Neuronal stem cell (in vitro differentiated cells): ENCODE data around the gene GAB1.

ENCODE experiments used
- DNase-seq: peaks from one replicate; pipeline ENCODE4 v3.0.0-alpha.2; 2013; ENCODE audit warnings: low spot score
- H2AFZ ChIP-seq: one replicate; pipeline ENCODE4 v1.6.1; 2013; ENCODE audit warnings: mild to moderate bottlenecking, low read length, inconsistent platforms
- H2AK5ac ChIP-seq: 2 replicates; pipeline ENCODE4 v1.6.1; 2013; ENCODE audit warnings: low read depth, mild to moderate bottlenecking, inconsistent platforms, low read length, moderate library complexity, mixed read lengths
- H2BK120ac ChIP-seq: 2 replicates; pipeline ENCODE4 v1.6.1; 2013; ENCODE audit warnings: low read depth, mild to moderate bottlenecking, inconsistent platforms, low read length, moderate library complexity, mixed read lengths
- H2BK12ac ChIP-seq: one replicate; pipeline ENCODE4 v1.6.1; 2013; ENCODE audit warnings: low read length, inconsistent platforms
- H2BK15ac ChIP-seq: 2 replicates; pipeline ENCODE4 v1.6.1; 2013; ENCODE audit warnings: mild to moderate bottlenecking, low read length, inconsistent platforms, mixed read lengths
- H2BK5ac ChIP-seq: one replicate; pipeline ENCODE4 v1.6.1; 2013; ENCODE audit warnings: inconsistent platforms, mild to moderate bottlenecking, low read length, moderate library complexity
- H3K14ac ChIP-seq: one replicate; pipeline ENCODE4 v1.6.1; 2013; ENCODE audit warnings: low read length, inconsistent platforms
- H3K18ac ChIP-seq: 2 replicates; pipeline ENCODE4 v1.6.1; 2013; ENCODE audit warnings: low read length, inconsistent platforms
- H3K23ac ChIP-seq: 2 replicates; pipeline ENCODE4 v1.6.1; 2013; ENCODE audit warnings: low read depth, mild to moderate bottlenecking, mixed read lengths, low read length, inconsistent platforms; ENCODE audit not compliant: poor library complexity
- H3K27ac ChIP-seq: replicated peaks from 3 replicates; pipeline ENCODE4 v1.5.1; 2013; ENCODE audit warnings: low read length, inconsistent platforms
- H3K27me3 ChIP-seq, 3 experiments: 2 replicates each; pipeline ENCODE4 v1.6.1; 2013; ENCODE audit warnings: low read length in 3 of 3, mild to moderate bottlenecking in 2 of 3, inconsistent platforms in 1 of 3, low read depth in 1 of 3, mixed read lengths in 1 of 3, moderate library complexity in 1 of 3; ENCODE audit not compliant: control insufficient read depth in 3 of 3, insufficient read depth in 3 of 3
- H3K36me3 ChIP-seq, 2 donors: replicated peaks in 1 of 2; 2 replicates each; pipeline ENCODE4 v1.6.1; 2013; ENCODE audit warnings: low read length in 2 of 2; ENCODE audit not compliant: control insufficient read depth in 2 of 2, insufficient read depth in 2 of 2
- H3K4ac ChIP-seq: 2 replicates; pipeline ENCODE4 v1.6.1; 2013; ENCODE audit warnings: inconsistent platforms, mild to moderate bottlenecking, low read length, moderate library complexity
- H3K4me1 ChIP-seq, 2 donors: 1 replicate in 1 of 2; 2 replicates in 1 of 2; pipeline ENCODE4 v1.6.1; 2013; ENCODE audit warnings: low read length in 2 of 2, low read depth in 1 of 2; ENCODE audit not compliant: control insufficient read depth in 2 of 2, insufficient read depth in 1 of 2
- H3K4me2 ChIP-seq: one replicate; pipeline ENCODE4 v1.6.1; 2013; ENCODE audit warnings: mild to moderate bottlenecking, low read length, inconsistent platforms; ENCODE audit not compliant: insufficient read depth, poor library complexity, severe bottlenecking
- H3K4me3 ChIP-seq, 2 donors: 2 replicates each; pipeline ENCODE4 v1.5.1; 2013; ENCODE audit warnings: low read length in 2 of 2, mild to moderate bottlenecking in 2 of 2, inconsistent platforms in 1 of 2, moderate library complexity in 1 of 2
- H3K79me1 ChIP-seq: one replicate; pipeline ENCODE4 v1.6.1; 2013; ENCODE audit warnings: low read depth, mild to moderate bottlenecking, inconsistent platforms, low read length, moderate library complexity
- H3K9ac ChIP-seq: one replicate; pipeline ENCODE4 v1.6.1; 2013; ENCODE audit warnings: mild to moderate bottlenecking, low read depth, low read length, inconsistent platforms; ENCODE audit not compliant: poor library complexity
- H3K9me3 ChIP-seq, 2 donors: replicated peaks in 1 of 2; 2 replicates each; pipeline versions ENCODE3 to v1.6.1; 2013; ENCODE audit warnings: low read length in 2 of 2, mild to moderate bottlenecking in 2 of 2, inconsistent platforms in 1 of 2, low read depth in 1 of 2, mixed read lengths in 1 of 2, moderate library complexity in 1 of 2; ENCODE audit not compliant: control insufficient read depth in 2 of 2, insufficient read depth in 1 of 2
- H4K8ac ChIP-seq: one replicate; pipeline ENCODE4 v1.6.1; 2013; ENCODE audit warnings: low read depth, mild to moderate bottlenecking, inconsistent platforms, low read length, moderate library complexity
- H4K91ac ChIP-seq: one replicate; pipeline ENCODE4 v1.6.1; 2013; ENCODE audit warnings: low read length, low read depth, mild to moderate bottlenecking, inconsistent platforms; ENCODE audit not compliant: poor library complexity
- WGBS, 2 donors: extraction: QIAGEN DNeasy Blood & Tissue Kit; methylation state at CpG; one replicate each; pipeline ENCODE4 v1.1.7; 2013; ENCODE audit warnings: missing lambda C conversion rate in 2 of 2, mixed read lengths in 1 of 2; ENCODE audit not compliant: insufficient read length in 2 of 2, insufficient replicate concordance in 1 of 2; ENCODE audit errors: extremely low coverage in 2 of 2; 5-methylcytosine and 5-hydroxymethylcytosine counted together

The GAB1 gene

GRCh38 chr4:143341186-143341755 lies 4.6 kb downstream of the GAB1 start:
- Histone ChIP-seq H2BK5ac (no peak overlapping the region), H4K91ac (no peak overlapping the region), H2BK15ac (no peak overlapping the region), H2BK120ac (no peak overlapping the region), H2BK12ac (no peak overlapping the region), H3K27ac (no peak overlapping the region), H3K4me1 (peaks cover 3% of the 10 kb centered on the region in 2 donors), H3K23ac (no peak overlapping the region), H3K36me3 (no peaks in the 10 kb centered on the region), H3K18ac (no peak overlapping the region), H3K9ac (no peak overlapping the region), H3K14ac (no peak overlapping the region), H3K79me1 (no peaks in the 10 kb centered on the region), H4K8ac (no peak overlapping the region), H2AK5ac (no peak overlapping the region), H3K4me2 (no peak overlapping the region), H3K4me3 (no peak overlapping the region), H3K4ac (no peak overlapping the region), H3K27me3 (no peaks in the 10 kb centered on the region), H2AFZ (no peak overlapping the region), H3K9me3 (peaks cover 0 to 4% of the 10 kb centered on the region in 2 donors)
- no peak for DNase-seq
- WGBS, 2 donors: no CpG with 5 or more reads among the region's 2 CpGs

GRCh38 chr4:143343276-143343831 lies 6.7 kb downstream of the GAB1 start:
- Histone ChIP-seq H3K4me2 (no peak overlapping the region), H3K18ac (no peak overlapping the region), H4K91ac (no peak overlapping the region), H2BK5ac (no peak overlapping the region), H3K4me3 (no peak overlapping the region), H3K9ac (no peak overlapping the region), H3K27ac (no peak overlapping the region), H2AK5ac (no peak overlapping the region), H3K36me3 (no peaks in the 10 kb centered on the region), H3K79me1 (no peaks in the 10 kb centered on the region), H3K27me3 (no peaks in the 10 kb centered on the region), H2BK120ac (no peak overlapping the region), H3K4me1 (peaks cover 3 to 4% of the 10 kb centered on the region in 2 donors), H3K9me3 (peaks cover 0 to 4% of the 10 kb centered on the region in 2 donors), H4K8ac (no peak overlapping the region), H2BK12ac (no peak overlapping the region), H2AFZ (no peak overlapping the region), H3K4ac (no peak overlapping the region), H2BK15ac (no peak overlapping the region), H3K23ac (no peak overlapping the region), H3K14ac (no peak overlapping the region)
- no CpG with 5 or more reads among the region's 3 CpGs for WGBS, 2 donors
- no peak for DNase-seq

GRCh38 chr4:143344041-143344440 lies 7.4 kb downstream of the GAB1 start:
- DNase-seq: no peak
- no peaks in the 10 kb centered on the region for H3K79me1 ChIP-seq
- H3K9ac ChIP-seq: no peak overlapping the region
- no peak overlapping the region for H2BK5ac ChIP-seq
- H2BK15ac ChIP-seq: no peak overlapping the region
- no peak overlapping the region for H3K4me2 ChIP-seq
- no peak overlapping the region for H2BK12ac ChIP-seq
- H3K4ac ChIP-seq: no peak overlapping the region
- H3K14ac ChIP-seq: no peak overlapping the region
- no peak overlapping the region for H4K8ac ChIP-seq
- H4K91ac ChIP-seq: no peak overlapping the region
- H3K4me3 ChIP-seq: no peak overlapping the region
- H3K18ac ChIP-seq: no peak overlapping the region
- H3K9me3 ChIP-seq: peaks cover 0 to 4% of the 10 kb centered on the region in 2 donors
- H3K23ac ChIP-seq: no peak overlapping the region
- H3K27ac ChIP-seq: no peak overlapping the region
- WGBS, 2 donors: no CpG with 5 or more reads among the region's 7 CpGs
- H2AK5ac ChIP-seq: no peak overlapping the region
- H2AFZ ChIP-seq: no peak overlapping the region
- H3K27me3 ChIP-seq: no peaks in the 10 kb centered on the region
- no peaks in the 10 kb centered on the region for H3K36me3 ChIP-seq
- peaks cover 3 to 4% of the 10 kb centered on the region in 2 donors for H3K4me1 ChIP-seq
- no peak overlapping the region for H2BK120ac ChIP-seq

- Histone ChIP-seq H3K27ac (no peak overlapping the region), H3K4me3 (no peak overlapping the region), H3K36me3 (no peaks in the 10 kb centered on the region), H2AFZ (no peak overlapping the region), H2AK5ac (no peak overlapping the region), H3K9me3 (peaks cover 0 to 4% of the 10 kb centered on the region in 2 donors), H3K79me1 (no peaks in the 10 kb centered on the region), H2BK15ac (no peak overlapping the region), H2BK120ac (no peak overlapping the region), H4K8ac (no peak overlapping the region), H4K91ac (no peak overlapping the region), H3K4me2 (no peak overlapping the region), H2BK12ac (no peak overlapping the region), H3K23ac (no peak overlapping the region), H3K9ac (no peak overlapping the region), H3K4me1 (peaks cover 3 to 4% of the 10 kb centered on the region in 2 donors), H2BK5ac (no peak overlapping the region), H3K27me3 (no peaks in the 10 kb centered on the region), H3K18ac (no peak overlapping the region), H3K14ac (no peak overlapping the region), H3K4ac (no peak overlapping the region)
- WGBS, 2 donors: no CpG with 5 or more reads among the region's 4 CpGs
- DNase-seq: no peak
Measured at GRCh38 chr4:143344774-143345173, 8.1 kb downstream of the GAB1 start.
